IPS DF 6.9 (cell line): Measurements from ENCODE around the gene MAP3K12.
"Not testable (repeated sequence)": the region's sequence is repeated elsewhere in the genome, so short reads cannot be mapped to it uniquely, and the experiment has no call there.

Experiments used
- DNase-seq: peaks from one replicate; pipeline ENCODE4 v3.0.0-alpha.2; 2013; ENCODE audit warnings: low read depth, low spot score
- H3K27ac ChIP-seq: one replicate; pipeline ENCODE4 v1.5.1; 2013; ENCODE audit warnings: low read length, control low read depth
- H3K27me3 ChIP-seq: 2 replicates; pipeline ENCODE4 v1.6.1; 2013; ENCODE audit warnings: mild to moderate bottlenecking, low read length; ENCODE audit not compliant: control insufficient read depth, insufficient read depth
- H3K36me3 ChIP-seq: 2 replicates; pipeline ENCODE4 v1.6.1; 2013; ENCODE audit warnings: low read length; ENCODE audit not compliant: control insufficient read depth, insufficient read depth
- H3K4me1 ChIP-seq: 2 replicates; pipeline ENCODE4 v1.6.1; 2013; ENCODE audit warnings: low read length; ENCODE audit not compliant: control insufficient read depth, insufficient read depth
- H3K4me3 ChIP-seq: 2 replicates; pipeline ENCODE4 v1.5.1; 2013; ENCODE audit warnings: mild to moderate bottlenecking, low read length
- H3K9me3 ChIP-seq: 2 replicates; pipeline ENCODE4 v1.6.1; 2013; ENCODE audit warnings: low read length, inconsistent platforms; ENCODE audit not compliant: control insufficient read depth, insufficient read depth
- WGBS: extraction: QIAGEN DNeasy Blood & Tissue Kit; methylation state at CpG from one replicate; pipeline ENCODE4 v1.1.7; 2013; ENCODE audit warnings: mixed read lengths, missing lambda C conversion rate; ENCODE audit not compliant: insufficient read length, insufficient coverage; 5-methylcytosine and 5-hydroxymethylcytosine counted together

The MAP3K12 gene

DNA sequence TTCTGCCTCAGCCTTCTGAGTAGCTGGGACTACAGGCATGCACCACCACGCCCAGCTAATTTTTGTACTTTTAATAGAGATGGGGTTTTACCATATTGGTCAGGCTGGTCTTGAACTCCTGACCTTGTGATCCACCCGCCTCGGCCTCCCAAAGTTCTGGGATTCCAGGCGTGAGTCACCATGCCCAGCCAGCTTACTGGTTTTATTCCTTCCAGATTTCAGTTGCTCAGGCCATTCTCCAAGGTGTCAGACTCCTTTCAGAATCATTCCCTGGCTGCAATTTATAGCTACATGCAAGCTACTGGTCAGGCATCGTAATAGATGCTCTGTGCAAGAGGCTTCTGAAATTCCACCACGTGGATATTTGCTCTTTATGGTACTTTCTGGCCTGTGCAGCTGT is 17.8 kb downstream of the MAP3K12 start:
- peaks cover 29% of the 10 kb centered on the region; the same call in 1 of the 2 replicates for H3K36me3 ChIP-seq
- not testable (repeated sequence) for H3K4me1 ChIP-seq, H3K9me3 ChIP-seq, DNase-seq, H3K27me3 ChIP-seq, H3K27ac ChIP-seq, H3K4me3 ChIP-seq
- no CpG with 5 or more reads among the region's 6 CpGs for WGBS

DNA sequence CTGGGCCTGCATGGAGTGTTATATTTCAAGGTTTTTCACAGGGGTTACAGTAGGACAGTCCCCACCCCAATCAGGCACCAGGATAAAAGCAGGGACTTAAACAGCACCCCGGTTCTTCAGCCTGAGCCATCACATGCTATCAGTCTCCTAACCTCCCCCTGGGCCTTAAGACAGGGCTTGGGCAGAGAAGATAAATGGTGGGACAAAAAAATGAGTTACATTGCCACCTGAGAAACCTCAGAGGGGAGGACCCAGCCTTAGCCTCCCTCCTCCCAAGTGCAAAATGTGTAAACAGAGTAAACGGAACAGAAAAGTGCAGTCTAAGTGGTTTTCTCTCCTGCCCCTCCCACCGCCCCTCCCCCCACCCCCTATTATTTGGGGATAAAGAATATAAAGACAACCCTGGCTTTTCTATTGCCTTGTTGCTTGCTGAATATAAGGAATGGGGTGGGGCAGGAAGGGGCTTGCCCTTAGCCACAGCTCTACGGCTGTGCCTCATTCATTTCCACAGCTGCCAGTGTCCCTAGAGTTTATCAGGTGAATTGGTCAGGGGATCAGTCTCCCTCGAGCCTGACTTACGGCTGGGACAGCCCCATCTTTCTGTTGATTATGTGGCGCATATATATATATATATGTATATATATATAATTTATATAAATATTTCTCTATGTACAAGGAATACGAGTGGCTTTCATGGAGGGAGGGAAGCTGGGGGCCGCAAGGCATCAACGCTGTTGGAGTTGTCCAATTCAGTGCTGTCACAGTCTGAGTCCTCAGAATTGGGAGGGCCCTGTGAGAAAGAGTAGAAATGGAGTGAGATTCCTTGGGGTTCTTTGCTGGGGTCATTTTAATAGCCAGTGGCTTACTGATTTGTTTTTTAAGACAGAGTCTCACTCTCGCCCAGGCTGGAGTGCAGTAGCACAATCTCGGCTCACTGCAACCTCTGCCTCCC is 18.5 kb downstream of the MAP3K12 start:
- Histone ChIP-seq H3K9me3 (no peaks in the 10 kb centered on the region), H3K27ac (no peak overlapping the region), H3K4me1 (no peaks in the 10 kb centered on the region), H3K4me3 (no peak overlapping the region), H3K36me3 (peaks cover 34% of the 10 kb centered on the region; the same call in 1 of the 2 replicates), H3K27me3 (no peaks in the 10 kb centered on the region)
- DNase-seq: no peak
- no CpG with 5 or more reads among the region's 12 CpGs for WGBS

- WGBS: no CpG with 5 or more reads among the region's 5 CpGs
- Histone ChIP-seq H3K4me3 (no peak overlapping the region), H3K4me1 (no peaks in the 10 kb centered on the region), H3K27ac (no peak overlapping the region), H3K27me3 (no peaks in the 10 kb centered on the region), H3K9me3 (no peaks in the 10 kb centered on the region), H3K36me3 (peaks cover 44% of the 10 kb centered on the region; the same call in 1 of the 2 replicates)
- no peak for DNase-seq
Measured at GRCh38 chr12:53479331-53479730, 19.9 kb downstream of the MAP3K12 start.

DNA sequence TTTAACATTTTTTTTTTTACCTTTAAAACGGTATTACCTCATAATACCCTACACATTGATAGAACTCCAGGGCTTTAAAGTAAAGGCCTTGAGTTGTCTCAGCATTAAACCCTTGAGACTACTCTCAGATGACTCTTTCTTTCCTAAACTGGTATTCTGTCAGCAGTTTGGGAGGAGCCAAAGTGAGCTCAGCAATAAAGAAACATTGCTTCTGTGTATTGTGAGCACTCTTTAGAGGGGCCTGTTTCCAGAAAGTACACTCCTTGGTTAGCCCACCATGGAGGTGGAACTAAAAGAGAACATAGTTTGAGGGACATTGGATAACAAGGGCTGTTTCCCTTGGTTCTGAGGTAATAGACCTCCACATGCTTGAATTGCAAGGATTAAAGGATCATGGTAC is 20.4 kb downstream of the MAP3K12 start:
- no peak overlapping the region for H3K4me3 ChIP-seq
- H3K36me3 ChIP-seq: peaks cover 45% of the 10 kb centered on the region; the same call in 1 of the 2 replicates
- H3K9me3 ChIP-seq: no peaks in the 10 kb centered on the region
- WGBS: 100% methylated on average over 1 of the region's 1 CpG
- no peak for DNase-seq
- no peaks in the 10 kb centered on the region for H3K27me3 ChIP-seq
- no peak overlapping the region for H3K27ac ChIP-seq
- no peaks in the 10 kb centered on the region for H3K4me1 ChIP-seq

DNA sequence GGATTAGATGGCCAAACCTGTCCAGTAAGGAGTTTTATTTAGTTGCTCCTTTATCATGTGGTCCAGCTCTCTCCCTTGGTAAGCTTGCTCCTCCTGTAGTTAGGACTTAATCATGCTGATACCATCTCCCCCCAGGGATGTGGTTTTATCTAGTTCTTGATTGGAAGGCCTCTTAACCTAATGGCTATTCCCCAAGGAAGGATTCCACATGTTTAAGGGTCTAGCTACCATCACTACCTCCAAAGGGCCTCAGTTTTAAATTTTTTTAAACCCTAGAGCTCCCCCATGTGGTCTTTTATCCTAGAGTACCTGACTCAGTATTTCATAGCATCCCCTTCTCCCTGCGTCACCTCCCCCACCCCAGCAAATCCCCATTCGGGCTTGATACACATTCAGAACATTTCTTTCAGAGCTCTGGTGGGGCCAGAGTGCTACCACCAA is 22.5 kb downstream of the MAP3K12 start:
- H3K27ac ChIP-seq: no peak overlapping the region
- H3K9me3 ChIP-seq: no peaks in the 10 kb centered on the region
- H3K27me3 ChIP-seq: no peaks in the 10 kb centered on the region
- peaks cover 36% of the 10 kb centered on the region; the same call in 1 of the 2 replicates for H3K36me3 ChIP-seq
- no CpG with 5 or more reads among the region's 2 CpGs for WGBS
- H3K4me1 ChIP-seq: no peaks in the 10 kb centered on the region
- DNase-seq: no peak
- H3K4me3 ChIP-seq: no peak overlapping the region

- WGBS: 100% methylated on average over 2 of the region's 13 CpGs
- H3K9me3 ChIP-seq: no peaks in the 10 kb centered on the region
- H3K4me3 ChIP-seq: no peak overlapping the region
- DNase-seq: no peak
- H3K4me1 ChIP-seq: no peaks in the 10 kb centered on the region
- peaks cover 41% of the 10 kb centered on the region for H3K36me3 ChIP-seq
- H3K27ac ChIP-seq: no peak overlapping the region
- H3K27me3 ChIP-seq: no peaks in the 10 kb centered on the region
Measured at GRCh38 chr12:53474819-53475218, 24.4 kb downstream of the MAP3K12 start.

GRCh38 chr12:53474077-53474476 is 25.2 kb downstream of the MAP3K12 start:
- Histone ChIP-seq H3K27ac (no peak overlapping the region), H3K4me1 (no peaks in the 10 kb centered on the region), H3K27me3 (no peaks in the 10 kb centered on the region), H3K36me3 (peaks cover 43% of the 10 kb centered on the region), H3K4me3 (no peak overlapping the region), H3K9me3 (no peaks in the 10 kb centered on the region)
- DNase-seq: no peak
- WGBS: no CpG with 5 or more reads among the region's 2 CpGs

DNA sequence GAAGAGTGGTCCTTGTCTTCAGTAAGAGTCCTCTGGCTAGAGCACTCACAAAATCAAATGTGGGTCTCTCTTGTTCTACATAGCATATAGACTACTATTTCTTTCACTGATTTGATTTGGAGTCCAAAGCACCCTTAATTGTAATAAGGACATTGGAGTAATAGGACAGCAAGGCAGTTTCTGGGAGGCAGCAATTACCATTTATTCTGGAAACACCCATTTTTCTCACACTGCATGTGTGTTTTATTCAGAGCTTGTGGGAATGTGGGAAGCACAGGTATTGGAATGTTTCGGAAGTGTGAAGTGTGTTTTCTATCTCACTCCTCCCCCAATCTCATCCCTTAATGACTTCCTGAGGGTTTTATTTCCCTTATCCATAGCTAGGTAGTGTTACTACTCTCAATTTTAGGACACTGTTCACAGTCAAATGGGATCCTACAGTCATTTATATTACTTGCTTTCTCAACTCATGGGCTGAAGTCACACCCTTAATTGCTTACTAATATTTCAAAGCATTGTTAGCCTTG is 27.1 kb downstream of the MAP3K12 start:
- no peaks in the 10 kb centered on the region for H3K4me1 ChIP-seq
- WGBS: no CpG with 5 or more reads among the region's 1 CpG
- H3K9me3 ChIP-seq: no peaks in the 10 kb centered on the region
- no peak overlapping the region for H3K4me3 ChIP-seq
- no peak for DNase-seq
- no peak overlapping the region for H3K27ac ChIP-seq
- H3K27me3 ChIP-seq: no peaks in the 10 kb centered on the region
- H3K36me3 ChIP-seq: peaks cover 43% of the 10 kb centered on the region

DNA sequence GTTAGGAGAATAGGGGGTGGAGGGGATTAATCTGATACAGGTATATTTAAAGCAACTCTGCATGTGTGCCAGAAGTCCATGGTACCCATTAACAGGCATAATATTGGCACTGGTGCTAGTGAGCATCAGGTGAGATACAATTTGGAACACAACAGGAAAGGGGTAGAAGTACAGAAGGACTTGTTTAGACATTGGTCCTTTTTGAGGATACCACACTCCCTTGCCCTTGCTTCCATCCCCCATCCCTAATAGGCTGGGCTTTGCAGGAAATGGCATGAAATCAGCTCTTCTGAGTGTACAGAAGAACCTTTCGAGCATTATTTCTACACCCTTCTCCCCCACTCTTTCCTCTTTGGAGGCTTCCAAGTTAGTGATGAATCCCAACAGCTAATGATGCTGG is 31.0 kb downstream of the MAP3K12 start:
- no CpG with 5 or more reads among the region's 1 CpG for WGBS

DNA sequence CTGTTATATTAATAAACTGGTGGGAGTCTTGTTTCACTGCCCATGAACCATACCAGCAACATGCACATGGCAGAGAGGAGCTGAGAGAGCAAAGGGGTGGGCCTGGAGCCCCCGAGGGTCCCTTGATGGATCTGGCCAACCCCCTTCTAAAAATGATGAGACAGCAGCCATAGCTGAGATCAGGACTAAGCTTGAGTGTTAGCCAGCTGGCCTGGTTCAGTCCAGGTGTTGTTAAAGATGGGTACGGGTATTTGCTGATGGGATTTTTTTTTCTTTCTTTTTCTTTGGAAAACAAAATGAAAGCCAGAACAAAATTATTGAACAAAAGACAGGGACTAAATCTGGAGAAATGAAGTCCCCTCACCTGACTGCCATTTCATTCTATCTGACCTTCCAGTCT is 31.4 kb downstream of the MAP3K12 start:
- no peaks in the 10 kb centered on the region for H3K9me3 ChIP-seq
- no CpG with 5 or more reads among the region's 2 CpGs for WGBS
- no peak for DNase-seq
- no peak overlapping the region for H3K4me3 ChIP-seq
- no peaks in the 10 kb centered on the region for H3K27me3 ChIP-seq
- no peaks in the 10 kb centered on the region for H3K4me1 ChIP-seq
- H3K36me3 ChIP-seq: peaks cover 57% of the 10 kb centered on the region
- H3K27ac ChIP-seq: no peak overlapping the region

More for the DNA sequence above, 31.0 kb downstream of the MAP3K12 start:
- Histone ChIP-seq H3K27ac (no peak overlapping the region), H3K36me3 (peaks cover 55% of the 10 kb centered on the region), H3K4me1 (no peaks in the 10 kb centered on the region), H3K9me3 (no peaks in the 10 kb centered on the region), H3K27me3 (no peaks in the 10 kb centered on the region), H3K4me3 (no peak overlapping the region)
- DNase-seq: no peak
